Measurements from ENCODE around the gene ESYT1. TPM values are rescaled to one million over a fixed set of nuclear protein-coding genes. Genes with fewer than 3 reads are reported as not detected.

The ESYT1 gene
- total RNA-seq, 1 experiment from 2014 or later, result 111 TPM

- no peak within 1 kb of the TSS for H2BK5ac ChIP-seq (ENCODE audit: insufficient read length, low read length)
- no peak within 1 kb of the TSS for H2BK12ac ChIP-seq (ENCODE audit: insufficient read length, low read depth, low read length)
- no peaks in the 10 kb centered on the region for H3K79me1 ChIP-seq (ENCODE audit: insufficient read depth, low read depth, low read length, poor library complexity, severe bottlenecking)
- H4K8ac ChIP-seq (replicated peaks; ENCODE audit: insufficient read length, low read depth, low read length), result no peak within 1 kb of the TSS
- peak within 1 kb of the TSS; percentile 97 to 98 for H3K4me3 Mint-ChIP-seq
- H3K23ac ChIP-seq (ENCODE audit: insufficient read length, low read depth, low read length), result no peak within 1 kb of the TSS
- H3K18ac ChIP-seq (ENCODE audit: insufficient read length, low read depth, low read length), result peak within 1 kb of the TSS; percentile 98
- no peak within 1 kb of the TSS for H3T11ph ChIP-seq (ENCODE audit: low read length)
- H3K9me3 Mint-ChIP-seq, result peaks cover 3 to 7% of the 10 kb centered on the region in 2 experiments; a peak in 2 of 5 replicates
- peak within 1 kb of the TSS; percentile 97 for H3K27ac ChIP-seq (ENCODE audit: insufficient read length, low read depth, low read length)
- no peak within 1 kb of the TSS for H2BK120ac ChIP-seq (ENCODE audit: low read depth, low read length, poor library complexity, severe bottlenecking)
- peaks cover 36 to 57% (median 47%) of the 10 kb centered on the region in 3 experiments for H3K36me3 Mint-ChIP-seq (ENCODE audit: insufficient read depth in 1 of 3, low read depth in 3 of 3)
- no peaks in the 10 kb centered on the region for H3K9me3 ChIP-seq (ENCODE audit: control insufficient read depth, low read depth, low read length)
- DNase-seq, result peak; percentile 100
- no peaks in the 10 kb centered on the region; the same call in 1 of the 2 replicates for H3K4me1 ChIP-seq (ENCODE audit: insufficient read depth, low read length)
- H2BK15ac ChIP-seq (ENCODE audit: low read depth, low read length), result no peak within 1 kb of the TSS
- H3K27me3 Mint-ChIP-seq (ENCODE audit: low read depth), result peaks cover 2% of the 10 kb centered on the region; the same call in 1 of the 2 replicates
- no CpG with 5 or more reads among the region's 61 CpGs for WGBS (ENCODE audit: extremely low coverage, insufficient read length, low lambda C conversion rate)
- H3K27me3 ChIP-seq (ENCODE audit: insufficient read depth, low read length), result no peaks in the 10 kb centered on the region
- H2AK5ac ChIP-seq (ENCODE audit: insufficient read length, low read length), result no peak within 1 kb of the TSS
- H2BK20ac ChIP-seq (ENCODE audit: low read depth, low read length, poor library complexity, severe bottlenecking), result no peak within 1 kb of the TSS
- no peak within 1 kb of the TSS for H4K5ac ChIP-seq (ENCODE audit: insufficient read length, low read depth, low read length)
- no peak within 1 kb of the TSS for H4K91ac ChIP-seq (ENCODE audit: insufficient read length, low read depth, low read length)
- no peak within 1 kb of the TSS for H2AFZ ChIP-seq (ENCODE audit: low read length)
- peak within 1 kb of the TSS; percentile 100 for H3K9ac ChIP-seq (ENCODE audit: extremely low read depth, insufficient read length, low read length)
- no peak within 1 kb of the TSS; the same call in 1 of the 2 replicates for H3K4ac ChIP-seq (ENCODE audit: low read depth, low read length)
- no peaks in the 10 kb centered on the region for H4K20me1 ChIP-seq (ENCODE audit: control insufficient read depth, insufficient read depth, insufficient read length)
- peaks cover 3% of the 10 kb centered on the region; the same call in 1 of the 2 replicates for H3K79me2 ChIP-seq (ENCODE audit: insufficient read depth, low read length)
- peak; percentile 54; the same call in 2 of the 3 replicates for TF ChIP-seq CTCF (conservative IDR thresholded peaks at IDR 0.05)
- H3K14ac ChIP-seq (ENCODE audit: insufficient read depth, low read length), result peak within 1 kb of the TSS; percentile 66; the same call in 1 of the 2 replicates
- peaks cover 8% of the 10 kb centered on the region for H3K23me2 ChIP-seq (ENCODE audit: insufficient read length, low read depth, low read length, poor library complexity, severe bottlenecking)
- peak within 1 kb of the TSS; percentile 78 for H3K4me2 ChIP-seq (ENCODE audit: insufficient read depth, insufficient read length, low read length)
- peaks cover 25 to 27% of the 10 kb centered on the region in 2 experiments for H3K4me1 Mint-ChIP-seq
- H3K27ac Mint-ChIP-seq, result peak within 1 kb of the TSS; percentile 99 to 100 (median 100)
- no peak within 1 kb of the TSS for H3K56ac ChIP-seq (ENCODE audit: insufficient read length, low read depth, low read length)
Measured at GRCh38 chr12:56117778-56118687, 10.0 kb upstream of the ESYT1 start, which contains the start of gene ZC3H10. ZC3H10 (plus strand) TSS chr12:56118266; CDS start chr12:56120563, 2,297 bp downstream.
